ENCODE measurements around the gene MARCHF4.

MARCHF4 gene, protein sequence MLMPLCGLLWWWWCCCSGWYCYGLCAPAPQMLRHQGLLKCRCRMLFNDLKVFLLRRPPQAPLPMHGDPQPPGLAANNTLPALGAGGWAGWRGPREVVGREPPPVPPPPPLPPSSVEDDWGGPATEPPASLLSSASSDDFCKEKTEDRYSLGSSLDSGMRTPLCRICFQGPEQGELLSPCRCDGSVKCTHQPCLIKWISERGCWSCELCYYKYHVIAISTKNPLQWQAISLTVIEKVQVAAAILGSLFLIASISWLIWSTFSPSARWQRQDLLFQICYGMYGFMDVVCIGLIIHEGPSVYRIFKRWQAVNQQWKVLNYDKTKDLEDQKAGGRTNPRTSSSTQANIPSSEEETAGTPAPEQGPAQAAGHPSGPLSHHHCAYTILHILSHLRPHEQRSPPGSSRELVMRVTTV

DNA sequence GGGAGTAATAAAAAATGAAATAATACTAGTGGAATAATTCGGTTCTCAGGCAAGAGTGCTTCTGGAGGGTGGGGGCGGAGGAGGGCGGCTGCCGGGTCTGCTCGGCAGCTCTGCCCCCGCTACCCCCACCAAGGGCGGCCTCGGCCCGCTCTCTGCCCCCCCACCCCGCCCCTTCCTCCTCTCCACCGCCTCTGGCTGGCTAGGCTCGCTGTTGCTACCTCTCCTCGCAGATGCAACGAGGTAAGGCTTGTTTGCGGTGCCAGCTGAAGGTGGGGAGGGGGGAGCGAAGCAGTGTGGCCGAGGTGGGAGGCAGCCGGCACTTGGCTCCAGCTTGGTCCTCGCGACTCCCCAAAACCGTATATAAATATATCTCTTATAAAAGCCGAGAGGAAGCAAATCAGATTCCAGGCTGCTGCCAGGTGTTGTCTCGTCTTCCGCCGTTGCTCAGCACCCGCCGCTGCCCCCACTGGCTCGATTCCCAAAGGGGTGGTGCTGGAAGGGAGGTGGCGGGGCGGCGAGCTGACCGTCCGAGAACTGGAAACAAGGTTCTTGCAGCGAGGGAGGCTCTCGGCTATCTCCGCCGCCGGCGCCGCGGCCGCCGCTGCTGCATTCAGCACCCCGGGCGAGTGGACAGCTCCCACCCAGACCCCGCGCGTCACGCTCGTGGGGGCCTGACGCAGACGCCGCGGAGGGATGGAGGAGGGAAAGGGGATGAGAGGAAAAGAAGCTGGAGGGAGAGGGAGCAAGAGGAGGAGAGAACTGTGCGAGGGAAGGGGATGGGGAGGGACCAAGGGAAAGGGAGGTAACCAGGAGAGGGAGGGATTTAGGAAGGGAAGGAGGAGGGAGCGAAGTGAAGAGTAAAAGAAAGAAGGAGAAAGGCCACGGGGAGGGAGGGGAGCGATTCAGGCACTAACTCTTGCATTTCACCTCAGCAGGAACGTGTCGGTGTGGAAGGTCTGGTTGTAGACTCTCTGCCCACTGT is at the start of gene MARCHF4:
TSS of gene MARCHF4 (minus strand) at position 763 of the 982 bp plus-strand sequence. CDS start 2,223 bp downstream, outside the sequence.
- peak within 1 kb of the TSS; percentile 77 for H3K4me3 ChIP-seq (ENCODE audit: low read depth, low read length)
- TF ChIP-seq, protein P1, sequence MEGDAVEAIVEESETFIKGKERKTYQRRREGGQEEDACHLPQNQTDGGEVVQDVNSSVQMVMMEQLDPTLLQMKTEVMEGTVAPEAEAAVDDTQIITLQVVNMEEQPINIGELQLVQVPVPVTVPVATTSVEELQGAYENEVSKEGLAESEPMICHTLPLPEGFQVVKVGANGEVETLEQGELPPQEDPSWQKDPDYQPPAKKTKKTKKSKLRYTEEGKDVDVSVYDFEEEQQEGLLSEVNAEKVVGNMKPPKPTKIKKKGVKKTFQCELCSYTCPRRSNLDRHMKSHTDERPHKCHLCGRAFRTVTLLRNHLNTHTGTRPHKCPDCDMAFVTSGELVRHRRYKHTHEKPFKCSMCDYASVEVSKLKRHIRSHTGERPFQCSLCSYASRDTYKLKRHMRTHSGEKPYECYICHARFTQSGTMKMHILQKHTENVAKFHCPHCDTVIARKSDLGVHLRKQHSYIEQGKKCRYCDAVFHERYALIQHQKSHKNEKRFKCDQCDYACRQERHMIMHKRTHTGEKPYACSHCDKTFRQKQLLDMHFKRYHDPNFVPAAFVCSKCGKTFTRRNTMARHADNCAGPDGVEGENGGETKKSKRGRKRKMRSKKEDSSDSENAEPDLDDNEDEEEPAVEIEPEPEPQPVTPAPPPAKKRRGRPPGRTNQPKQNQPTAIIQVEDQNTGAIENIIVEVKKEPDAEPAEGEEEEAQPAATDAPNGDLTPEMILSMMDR (IDR thresholded peaks at IDR 0.05; ENCODE audit: low read depth, low read length): no peak

DNA sequence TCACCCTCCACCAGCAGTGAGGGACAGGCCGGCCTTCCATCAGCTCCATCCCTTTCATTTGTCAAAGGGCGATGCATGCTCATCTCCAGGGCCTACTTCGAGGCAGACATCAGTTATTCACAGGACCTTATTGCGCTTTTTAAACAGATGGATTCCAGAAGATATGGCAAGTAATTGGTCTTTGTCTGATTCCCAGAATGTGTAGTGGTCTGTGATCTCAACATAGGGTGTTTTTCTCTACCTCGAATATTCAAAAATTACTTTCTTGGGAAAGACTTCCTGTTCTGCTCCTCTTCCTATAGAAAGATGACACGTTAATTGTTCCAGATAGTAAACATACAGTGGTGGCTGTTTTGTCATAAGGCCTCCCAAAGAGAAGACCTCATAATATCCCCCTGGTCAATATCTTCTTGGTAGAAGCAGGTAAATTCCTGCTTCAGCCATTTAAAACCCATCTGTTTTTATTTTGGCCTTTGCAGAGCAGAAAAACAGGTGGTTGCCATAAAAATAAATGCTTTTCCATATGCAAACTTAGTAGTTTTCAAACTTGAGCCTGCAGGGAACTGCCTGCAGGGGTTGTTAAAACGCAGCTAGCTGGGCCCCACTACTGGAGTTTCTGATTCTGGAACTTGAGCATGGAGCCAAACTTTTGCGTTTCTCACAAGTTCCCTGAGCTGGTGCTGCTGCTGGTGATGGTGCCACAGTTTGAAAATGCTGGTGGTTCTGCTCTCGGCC is 48.3 kb upstream of the MARCHF4 start:
- H3K4me3 ChIP-seq (ENCODE audit: low read depth, low read length): no peak overlapping the region
- TF ChIP-seq, protein P1 (IDR thresholded peaks at IDR 0.05; ENCODE audit: low read depth, low read length): no peak

DNA sequence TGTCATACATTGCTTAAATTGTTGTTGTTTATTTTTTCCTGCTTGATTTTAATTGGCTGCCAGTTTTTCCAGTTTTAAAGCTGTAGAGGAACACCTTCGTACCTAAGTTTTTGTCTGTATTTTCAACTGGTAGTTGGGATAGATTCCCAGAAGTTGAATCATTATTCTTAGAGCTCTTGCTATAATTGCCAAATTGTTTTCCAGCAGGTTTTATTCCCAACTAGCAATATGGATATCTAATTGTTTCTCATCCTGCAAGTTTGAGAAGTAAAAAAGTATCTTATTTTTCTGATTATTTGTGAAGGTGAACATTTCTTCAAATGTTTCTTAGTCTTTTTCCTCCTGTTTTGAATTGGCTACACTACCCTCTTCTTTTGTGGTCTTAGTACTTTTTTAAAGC is 46.7 kb upstream of the MARCHF4 start:
- TF ChIP-seq, protein P1 (IDR thresholded peaks at IDR 0.05; ENCODE audit: low read depth, low read length): no peak
- H3K4me3 ChIP-seq (ENCODE audit: low read depth, low read length): no peak overlapping the region

DNA sequence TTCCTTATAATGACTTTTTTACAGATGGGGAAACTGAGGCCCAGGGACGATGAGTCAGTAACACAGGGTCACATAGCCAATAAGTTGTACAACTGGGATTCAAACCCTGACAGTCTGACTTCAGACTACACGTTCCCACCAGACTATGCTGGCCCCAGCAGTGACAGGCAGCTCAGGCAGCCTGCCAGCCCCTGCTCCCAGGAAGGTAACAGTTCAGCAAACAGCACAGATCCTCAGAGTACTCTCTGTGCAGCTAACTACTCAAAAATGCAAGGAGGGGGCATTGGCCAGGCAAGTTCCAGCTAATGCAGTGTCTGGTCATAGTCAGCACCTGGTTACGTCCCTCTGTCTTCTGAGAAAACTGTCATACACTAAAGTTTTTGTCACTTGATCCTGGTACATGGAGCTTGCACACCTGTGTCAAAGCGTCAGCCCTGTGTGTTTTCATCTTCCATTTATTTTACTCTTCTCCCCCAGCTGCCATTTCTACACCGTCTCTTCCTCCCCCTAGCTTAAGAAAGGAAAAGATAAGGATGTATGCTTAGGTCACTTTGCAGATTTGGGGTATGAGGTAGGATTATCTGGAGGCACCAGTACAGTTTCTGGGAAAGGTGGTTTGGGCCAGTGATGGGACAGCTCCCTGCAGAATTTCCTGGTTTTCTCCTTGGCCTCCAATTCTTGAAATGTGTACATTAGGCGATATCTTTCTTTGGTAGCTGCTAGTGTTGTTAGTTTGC is 44.5 kb upstream of the MARCHF4 start:
- TF ChIP-seq, protein P1 (IDR thresholded peaks at IDR 0.05; ENCODE audit: low read depth, low read length): no peak
- no peak overlapping the region for H3K4me3 ChIP-seq (ENCODE audit: low read depth, low read length)

DNA sequence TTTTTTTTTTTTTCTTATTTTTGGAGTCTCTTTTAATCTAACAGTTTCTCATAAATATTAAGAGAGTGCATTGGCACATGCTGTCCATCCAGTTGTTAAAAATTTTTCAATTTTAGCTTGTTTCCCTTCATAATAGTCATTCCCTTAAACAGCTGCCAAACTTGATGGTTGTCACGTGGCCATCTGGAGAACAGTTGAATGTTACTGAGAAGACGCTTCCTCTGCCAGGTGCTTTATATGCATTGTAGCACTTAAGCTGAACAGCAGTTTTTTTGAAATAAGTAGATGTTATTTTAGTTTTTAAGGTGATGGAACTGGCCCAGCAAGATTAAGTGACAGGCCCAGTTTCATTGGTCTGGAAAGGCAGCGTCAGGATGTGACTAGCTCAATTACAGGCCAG is 43.3 kb upstream of the MARCHF4 start:
- H3K4me3 ChIP-seq (ENCODE audit: low read depth, low read length): no peak overlapping the region

DNA sequence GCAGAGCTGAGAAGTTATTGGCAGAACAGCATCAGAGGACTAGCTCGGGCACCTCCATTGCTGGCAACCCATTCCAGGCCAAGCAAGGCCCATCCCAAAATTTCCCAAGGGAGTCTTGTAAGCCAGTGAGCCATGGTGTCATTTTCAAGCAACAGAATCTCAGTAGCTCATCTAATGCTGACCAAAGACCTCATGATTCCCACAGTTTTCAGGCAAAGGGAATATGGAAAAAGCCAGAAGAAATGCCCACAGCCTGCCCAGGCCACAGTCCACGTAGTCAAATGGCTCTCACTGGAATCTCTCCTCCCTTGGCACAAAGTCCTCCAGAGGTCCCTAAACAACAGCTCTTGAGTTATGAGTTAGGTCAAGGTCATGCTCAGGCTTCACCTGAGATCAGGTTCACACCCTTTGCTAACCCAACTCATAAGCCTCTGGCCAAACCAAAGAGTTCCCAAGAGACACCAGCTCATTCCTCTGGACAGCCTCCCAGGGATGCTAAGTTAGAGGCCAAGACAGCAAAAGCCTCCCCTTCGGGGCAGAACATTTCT is 42.6 kb upstream of the MARCHF4 start:
- TF ChIP-seq, protein P1 (IDR thresholded peaks at IDR 0.05; ENCODE audit: low read depth, low read length): no peak
- H3K4me3 ChIP-seq (ENCODE audit: low read depth, low read length): no peak overlapping the region

More for the DNA sequence above, 43.3 kb upstream of the MARCHF4 start:
- TF ChIP-seq, protein P1 (IDR thresholded peaks at IDR 0.05; ENCODE audit: low read depth, low read length): no peak
